Neuronal stem cell (in vitro differentiated cells): ENCODE results near the gene SQSTM1.
A peak's percentile ranks its signal among the peaks of the same experiment; 100 is the strongest.

Source experiments
- DNase-seq: peaks from one replicate; pipeline ENCODE4 v3.0.0-alpha.2; 2013; ENCODE audit warnings: low spot score
- H2AFZ ChIP-seq: one replicate; pipeline ENCODE4 v1.6.1; 2013; ENCODE audit warnings: mild to moderate bottlenecking, low read length, inconsistent platforms
- H2AK5ac ChIP-seq: 2 replicates; pipeline ENCODE4 v1.6.1; 2013; ENCODE audit warnings: low read depth, mild to moderate bottlenecking, inconsistent platforms, low read length, moderate library complexity, mixed read lengths
- H2BK120ac ChIP-seq: 2 replicates; pipeline ENCODE4 v1.6.1; 2013; ENCODE audit warnings: low read depth, mild to moderate bottlenecking, inconsistent platforms, low read length, moderate library complexity, mixed read lengths
- H2BK12ac ChIP-seq: one replicate; pipeline ENCODE4 v1.6.1; 2013; ENCODE audit warnings: low read length, inconsistent platforms
- H2BK15ac ChIP-seq: 2 replicates; pipeline ENCODE4 v1.6.1; 2013; ENCODE audit warnings: mild to moderate bottlenecking, low read length, inconsistent platforms, mixed read lengths
- H2BK5ac ChIP-seq: one replicate; pipeline ENCODE4 v1.6.1; 2013; ENCODE audit warnings: inconsistent platforms, mild to moderate bottlenecking, low read length, moderate library complexity
- H3K14ac ChIP-seq: one replicate; pipeline ENCODE4 v1.6.1; 2013; ENCODE audit warnings: low read length, inconsistent platforms
- H3K18ac ChIP-seq: 2 replicates; pipeline ENCODE4 v1.6.1; 2013; ENCODE audit warnings: low read length, inconsistent platforms
- H3K23ac ChIP-seq: 2 replicates; pipeline ENCODE4 v1.6.1; 2013; ENCODE audit warnings: low read depth, mild to moderate bottlenecking, mixed read lengths, low read length, inconsistent platforms; ENCODE audit not compliant: poor library complexity
- H3K27ac ChIP-seq: replicated peaks from 3 replicates; pipeline ENCODE4 v1.5.1; 2013; ENCODE audit warnings: low read length, inconsistent platforms
- H3K27me3 ChIP-seq, 3 experiments: 2 replicates each; pipeline ENCODE4 v1.6.1; 2013; ENCODE audit warnings: low read length in 3 of 3, mild to moderate bottlenecking in 2 of 3, inconsistent platforms in 1 of 3, low read depth in 1 of 3, mixed read lengths in 1 of 3, moderate library complexity in 1 of 3; ENCODE audit not compliant: control insufficient read depth in 3 of 3, insufficient read depth in 3 of 3
- H3K36me3 ChIP-seq, 2 donors: replicated peaks in 1 of 2; 2 replicates each; pipeline ENCODE4 v1.6.1; 2013; ENCODE audit warnings: low read length in 2 of 2; ENCODE audit not compliant: control insufficient read depth in 2 of 2, insufficient read depth in 2 of 2
- H3K4ac ChIP-seq: 2 replicates; pipeline ENCODE4 v1.6.1; 2013; ENCODE audit warnings: inconsistent platforms, mild to moderate bottlenecking, low read length, moderate library complexity
- H3K4me1 ChIP-seq, 2 donors: 1 replicate in 1 of 2; 2 replicates in 1 of 2; pipeline ENCODE4 v1.6.1; 2013; ENCODE audit warnings: low read length in 2 of 2, low read depth in 1 of 2; ENCODE audit not compliant: control insufficient read depth in 2 of 2, insufficient read depth in 1 of 2
- H3K4me2 ChIP-seq: one replicate; pipeline ENCODE4 v1.6.1; 2013; ENCODE audit warnings: mild to moderate bottlenecking, low read length, inconsistent platforms; ENCODE audit not compliant: insufficient read depth, poor library complexity, severe bottlenecking
- H3K4me3 ChIP-seq, 2 donors: 2 replicates each; pipeline ENCODE4 v1.5.1; 2013; ENCODE audit warnings: low read length in 2 of 2, mild to moderate bottlenecking in 2 of 2, inconsistent platforms in 1 of 2, moderate library complexity in 1 of 2
- H3K79me1 ChIP-seq: one replicate; pipeline ENCODE4 v1.6.1; 2013; ENCODE audit warnings: low read depth, mild to moderate bottlenecking, inconsistent platforms, low read length, moderate library complexity
- H3K9ac ChIP-seq: one replicate; pipeline ENCODE4 v1.6.1; 2013; ENCODE audit warnings: mild to moderate bottlenecking, low read depth, low read length, inconsistent platforms; ENCODE audit not compliant: poor library complexity
- H3K9me3 ChIP-seq, 2 donors: replicated peaks in 1 of 2; 2 replicates each; pipeline versions ENCODE3 to v1.6.1; 2013; ENCODE audit warnings: low read length in 2 of 2, mild to moderate bottlenecking in 2 of 2, inconsistent platforms in 1 of 2, low read depth in 1 of 2, mixed read lengths in 1 of 2, moderate library complexity in 1 of 2; ENCODE audit not compliant: control insufficient read depth in 2 of 2, insufficient read depth in 1 of 2
- H4K8ac ChIP-seq: one replicate; pipeline ENCODE4 v1.6.1; 2013; ENCODE audit warnings: low read depth, mild to moderate bottlenecking, inconsistent platforms, low read length, moderate library complexity
- H4K91ac ChIP-seq: one replicate; pipeline ENCODE4 v1.6.1; 2013; ENCODE audit warnings: low read length, low read depth, mild to moderate bottlenecking, inconsistent platforms; ENCODE audit not compliant: poor library complexity
- WGBS, 2 donors: extraction: QIAGEN DNeasy Blood & Tissue Kit; methylation state at CpG; one replicate each; pipeline ENCODE4 v1.1.7; 2013; ENCODE audit warnings: missing lambda C conversion rate in 2 of 2, mixed read lengths in 1 of 2; ENCODE audit not compliant: insufficient read length in 2 of 2, insufficient replicate concordance in 1 of 2; ENCODE audit errors: extremely low coverage in 2 of 2; 5-methylcytosine and 5-hydroxymethylcytosine counted together

SQSTM1 gene

DNA sequence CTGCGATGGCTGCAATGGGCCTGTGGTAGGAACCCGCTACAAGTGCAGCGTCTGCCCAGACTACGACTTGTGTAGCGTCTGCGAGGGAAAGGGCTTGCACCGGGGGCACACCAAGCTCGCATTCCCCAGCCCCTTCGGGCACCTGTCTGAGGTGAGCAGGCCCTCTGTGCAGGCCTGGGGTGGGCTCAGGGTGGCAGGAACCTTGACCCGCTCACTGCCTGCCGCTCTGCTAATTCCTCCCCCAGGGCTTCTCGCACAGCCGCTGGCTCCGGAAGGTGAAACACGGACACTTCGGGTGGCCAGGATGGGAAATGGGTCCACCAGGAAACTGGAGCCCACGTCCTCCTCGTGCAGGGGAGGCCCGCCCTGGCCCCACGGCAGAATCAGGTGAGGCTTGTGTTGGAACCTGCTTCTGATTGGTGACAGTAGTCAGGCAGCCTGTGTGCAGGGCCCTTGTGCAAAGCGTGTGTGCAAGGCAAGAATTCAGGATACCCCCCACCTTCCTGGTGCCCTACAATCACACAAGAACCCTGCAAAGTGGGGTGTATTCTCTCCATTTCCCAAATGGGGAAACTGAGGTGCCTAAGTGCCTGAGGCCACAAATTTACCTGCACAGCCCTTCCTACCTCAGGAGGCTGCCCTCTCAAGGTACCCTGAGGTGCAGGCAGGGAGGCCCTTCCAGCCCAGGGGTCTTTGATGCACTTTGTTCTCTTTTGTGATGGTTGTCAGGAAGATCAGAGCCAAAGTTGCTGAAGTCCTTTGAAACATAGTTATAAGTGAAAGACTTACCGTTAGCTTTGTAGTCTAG lies 3.4 kb downstream of the SQSTM1 start:
- no CpG with 5 or more reads among the region's 22 CpGs for WGBS, 2 donors
- H2BK15ac ChIP-seq: no peak overlapping the region
- H3K23ac ChIP-seq: peak overlapping the region; percentile 21
- no peak overlapping the region for H3K18ac ChIP-seq
- peak overlapping the region; percentile 57 for H4K8ac ChIP-seq
- H2BK5ac ChIP-seq: no peak overlapping the region
- no peak for DNase-seq
- peaks cover 4 to 6% of the 10 kb centered on the region in 2 donors for H3K9me3 ChIP-seq
- H2AK5ac ChIP-seq: no peak overlapping the region
- H2AFZ ChIP-seq: no peak overlapping the region
- H3K4me2 ChIP-seq: no peak overlapping the region
- no peak overlapping the region for H3K4me3 ChIP-seq
- H3K4ac ChIP-seq: no peak overlapping the region
- peaks cover 20% of the 10 kb centered on the region for H3K79me1 ChIP-seq
- peak overlapping the region; percentile 35 for H3K9ac ChIP-seq
- H4K91ac ChIP-seq: no peak overlapping the region
- peaks cover 31 to 68% of the 10 kb centered on the region in 2 donors for H3K36me3 ChIP-seq
- no peak overlapping the region for H2BK120ac ChIP-seq
- no peak overlapping the region for H3K14ac ChIP-seq
- no peaks in the 10 kb centered on the region for H3K27me3 ChIP-seq
- H3K27ac ChIP-seq: no peak overlapping the region
- peak overlapping the region; percentile 6 for H2BK12ac ChIP-seq
- peaks cover 16 to 22% of the 10 kb centered on the region in 2 donors for H3K4me1 ChIP-seq

DNA sequence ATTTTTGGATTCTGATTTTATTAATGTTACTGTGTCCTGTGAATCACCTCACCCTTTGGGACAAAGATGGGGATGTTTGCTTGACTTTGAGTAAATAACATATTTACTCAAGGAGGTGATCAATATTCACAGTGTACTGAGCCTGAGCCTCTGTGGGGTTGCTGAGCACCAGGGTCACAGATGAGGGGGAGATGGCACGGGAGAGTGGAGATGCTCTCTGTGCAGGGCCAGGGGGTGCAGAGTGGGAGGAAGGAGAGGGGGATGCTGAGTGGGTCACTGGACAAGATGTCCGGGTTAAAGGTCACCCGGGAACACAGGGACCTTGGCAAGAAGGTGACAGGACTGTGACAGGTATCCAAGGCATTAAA lies 4.0 kb downstream of the SQSTM1 start:
- H3K4me1 ChIP-seq: peaks cover 10 to 17% of the 10 kb centered on the region in 2 donors
- no peak overlapping the region for H2AK5ac ChIP-seq
- H4K91ac ChIP-seq: no peak overlapping the region
- peaks cover 4 to 12% of the 10 kb centered on the region in 2 donors for H3K9me3 ChIP-seq
- H3K4me2 ChIP-seq: no peak overlapping the region
- DNase-seq: no peak
- H3K18ac ChIP-seq: no peak overlapping the region
- no peak overlapping the region for H3K14ac ChIP-seq
- no peak overlapping the region for H3K9ac ChIP-seq
- H2BK15ac ChIP-seq: no peak overlapping the region
- H4K8ac ChIP-seq: no peak overlapping the region
- H2AFZ ChIP-seq: no peak overlapping the region
- H3K4ac ChIP-seq: no peak overlapping the region
- peaks cover 20% of the 10 kb centered on the region for H3K79me1 ChIP-seq
- H3K23ac ChIP-seq: no peak overlapping the region
- H2BK120ac ChIP-seq: no peak overlapping the region
- H2BK5ac ChIP-seq: no peak overlapping the region
- no peak overlapping the region for H3K4me3 ChIP-seq
- H3K27me3 ChIP-seq: no peaks in the 10 kb centered on the region
- H3K36me3 ChIP-seq: peaks cover 33 to 74% of the 10 kb centered on the region in 2 donors
- no CpG with 5 or more reads among the region's 3 CpGs for whole genome bisulfite sequencing, 2 donors
- H3K27ac ChIP-seq: no peak overlapping the region
- H2BK12ac ChIP-seq: no peak overlapping the region

GRCh38 chr5:179825655-179826182 lies 5.0 kb downstream of the SQSTM1 start:
- H2BK12ac ChIP-seq: no peak overlapping the region
- DNase-seq: no peak
- WGBS, 2 donors: no CpG with 5 or more reads among the region's 13 CpGs
- no peak overlapping the region for H3K18ac ChIP-seq
- no peaks in the 10 kb centered on the region for H3K27me3 ChIP-seq
- H3K79me1 ChIP-seq: peaks cover 20% of the 10 kb centered on the region
- peaks cover 38 to 83% of the 10 kb centered on the region in 2 donors for H3K36me3 ChIP-seq
- H4K8ac ChIP-seq: no peak overlapping the region
- H3K4me1 ChIP-seq: peaks cover 2 to 10% of the 10 kb centered on the region in 2 donors
- H2BK120ac ChIP-seq: no peak overlapping the region
- H3K9ac ChIP-seq: no peak overlapping the region
- H3K23ac ChIP-seq: no peak overlapping the region
- no peak overlapping the region for H3K4me2 ChIP-seq
- H3K4me3 ChIP-seq: no peak overlapping the region
- no peak overlapping the region for H2BK15ac ChIP-seq
- H3K14ac ChIP-seq: no peak overlapping the region
- H4K91ac ChIP-seq: no peak overlapping the region
- H2AK5ac ChIP-seq: no peak overlapping the region
- peaks cover 4 to 15% of the 10 kb centered on the region in 2 donors for H3K9me3 ChIP-seq
- H3K27ac ChIP-seq: no peak overlapping the region
- H2AFZ ChIP-seq: no peak overlapping the region
- no peak overlapping the region for H2BK5ac ChIP-seq
- H3K4ac ChIP-seq: no peak overlapping the region

GRCh38 chr5:179827680-179828079 lies 7.0 kb downstream of the SQSTM1 start:
- Histone ChIP-seq H3K27me3 (no peaks in the 10 kb centered on the region), H4K91ac (no peak overlapping the region), H3K4me3 (no peak overlapping the region), H2BK15ac (no peak overlapping the region), H2AK5ac (no peak overlapping the region), H2BK120ac (no peak overlapping the region), H2AFZ (no peak overlapping the region), H3K23ac (no peak overlapping the region), H3K14ac (no peak overlapping the region), H3K27ac (no peak overlapping the region), H3K9me3 (peaks cover 6 to 15% of the 10 kb centered on the region in 2 donors), H4K8ac (no peak overlapping the region), H3K36me3 (peaks cover 47 to 96% of the 10 kb centered on the region in 2 donors), H3K4me2 (no peak overlapping the region), H3K18ac (no peak overlapping the region), H2BK5ac (no peak overlapping the region), H3K4me1 (peaks cover 0 to 3% of the 10 kb centered on the region in 2 donors), H2BK12ac (no peak overlapping the region), H3K9ac (no peak overlapping the region), H3K79me1 (peaks cover 11% of the 10 kb centered on the region), H3K4ac (no peak overlapping the region)
- DNase-seq: no peak
- WGBS, 2 donors: no CpG with 5 or more reads among the region's 9 CpGs
